DMS 273 (cell line): ENCODE measurements around the gene PPL.

Experiments
- DNase-seq: peaks from one replicate; lab custom pipeline; 2025; ENCODE audit not compliant: unreplicated experiment; lab: John Stamatoyannopoulos, UW

Gene PPL

GRCh38 chr16:4839942-4840341 is 97.0 kb downstream of the PPL start:
- no peak for DNase-seq

DNA sequence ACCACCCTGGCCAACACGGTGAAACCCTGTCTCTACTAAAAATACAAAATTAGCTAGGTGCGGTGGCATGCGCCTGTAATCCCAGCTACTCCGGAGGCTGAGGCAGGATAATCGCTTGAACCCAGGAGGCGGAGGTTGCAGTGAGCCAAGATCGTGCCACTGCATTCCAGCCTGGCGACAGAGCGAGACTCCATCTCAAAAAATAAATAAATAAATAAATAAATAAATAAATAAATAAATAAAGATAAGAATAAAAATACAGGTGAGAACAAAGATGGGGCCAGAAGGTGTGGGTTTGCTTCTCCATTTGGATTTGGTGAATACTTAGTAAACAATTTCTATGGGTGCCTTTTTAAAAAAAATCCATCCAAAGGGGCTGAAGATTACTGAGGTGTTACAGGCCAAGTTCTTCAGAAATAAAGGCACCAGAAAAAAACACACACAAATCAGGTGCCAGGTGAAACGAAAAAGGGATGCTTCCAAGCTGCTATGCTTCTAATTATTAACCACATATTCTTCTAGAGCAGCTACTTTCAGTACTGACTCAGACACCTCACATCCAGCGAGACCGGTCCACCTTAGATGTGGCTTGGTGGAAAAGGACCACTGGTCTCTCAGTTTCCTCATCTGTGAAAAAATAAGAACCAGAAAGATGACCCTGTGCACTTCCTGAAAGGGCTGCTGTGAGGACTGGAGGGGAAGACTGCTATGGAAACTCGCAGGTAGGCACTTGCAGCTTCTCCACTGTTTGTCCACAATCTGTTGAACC is 99.0 kb downstream of the PPL start:
- no peak for DNase-seq

DNA sequence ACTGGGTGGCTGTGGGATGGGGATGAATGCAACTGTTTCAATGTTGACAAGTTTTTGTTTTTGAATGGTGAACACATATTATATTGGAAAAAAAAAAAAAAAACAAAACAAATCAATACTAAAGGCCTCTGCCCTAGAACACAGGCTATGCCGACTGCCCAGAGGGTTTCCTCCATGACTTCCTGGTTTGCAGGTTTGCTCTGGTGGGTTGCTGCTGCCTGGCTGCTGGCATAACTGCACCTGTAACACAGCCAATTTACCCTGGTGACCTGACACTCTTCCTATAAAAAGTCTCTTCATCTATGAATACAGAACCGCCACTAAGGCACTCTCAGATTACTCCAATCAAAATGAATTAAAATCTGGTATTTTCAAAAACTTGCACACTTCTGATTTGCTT is 100.2 kb downstream of the PPL start:
- no peak for DNase-seq

DNA sequence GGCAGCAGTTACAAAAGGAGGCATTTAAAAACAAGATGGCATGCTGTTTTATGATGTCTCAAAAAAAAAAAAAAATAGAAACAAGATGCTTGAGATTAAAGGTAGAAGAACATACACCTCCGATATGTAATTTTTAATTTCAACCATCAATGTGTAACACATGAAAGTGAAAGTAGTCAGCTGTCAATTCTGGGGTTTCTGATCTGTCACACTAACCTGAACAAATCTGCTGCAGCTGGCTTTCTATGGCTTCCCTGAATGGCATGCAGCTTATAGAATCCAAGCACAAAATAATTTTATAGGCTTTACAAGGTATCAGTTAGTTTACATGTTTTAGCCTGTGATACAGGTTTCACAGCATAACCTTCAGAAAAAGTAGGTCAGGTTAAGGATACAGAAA is 103.4 kb downstream of the PPL start:
- no peak for DNase-seq

GRCh38 chr16:4832698-4833343 is 104.1 kb downstream of the PPL start:
- no peak for DNase-seq
